ENCODE results near the gene SAPCD1.

The SAPCD1 gene

GRCh38 chr6:31758281-31758680 is 4.2 kb upstream of the SAPCD1 start:
- no peak for DNase-seq

- DNase-seq, result peak; percentile 13
These were observed 1.7 kb upstream of the SAPCD1 start for GRCh38 chr6:31760790-31761189.

GRCh38 chr6:31761343-31761742 is 1.1 kb upstream of the SAPCD1 start:
- DNase-seq, result no peak

- no peak for DNase-seq
These were observed 592 bp downstream of the SAPCD1 start for GRCh38 chr6:31762878-31763618.

- no peak for DNase-seq
These were observed 1.1 kb downstream of the SAPCD1 start for GRCh38 chr6:31763619-31763940.

- DNase-seq, result no peak
These were observed 1.7 kb downstream of the SAPCD1 start for GRCh38 chr6:31764198-31764597.

- no peak for DNase-seq
These were observed 3.1 kb downstream of the SAPCD1 start for GRCh38 chr6:31765559-31765909.

GRCh38 chr6:31765910-31766794 is 3.7 kb downstream of the SAPCD1 start:
- DNase-seq, result no peak

GRCh38 chr6:31767096-31767645 is 4.7 kb downstream of the SAPCD1 start:
- DNase-seq, result no peak

GRCh38 chr6:31768363-31769257 is 6.2 kb downstream of the SAPCD1 start:
- DNase-seq, result no peak

- DNase-seq, result peak; percentile 79
These were observed 7.4 kb downstream of the SAPCD1 start for GRCh38 chr6:31769684-31770371.

- no peak for DNase-seq
These were observed 8.4 kb downstream of the SAPCD1 start for GRCh38 chr6:31770860-31771259.

GRCh38 chr6:31771992-31772358 is 9.5 kb downstream of the SAPCD1 start:
- peak; percentile 27 for DNase-seq

GRCh38 chr6:31775184-31775583 is 12.7 kb downstream of the SAPCD1 start:
- no peak for DNase-seq

GRCh38 chr6:31775633-31776484 is 13.4 kb downstream of the SAPCD1 start:
- DNase-seq, result no peak

GRCh38 chr6:31776485-31776988 is 14.1 kb downstream of the SAPCD1 start:
- no peak for DNase-seq

- DNase-seq, result peak; percentile 76
These were observed 14.7 kb downstream of the SAPCD1 start, which contains the start of gene VWA7 for GRCh38 chr6:31776989-31777666. Gene VWA7, minus strand, starts transcription at chr6:31777328. Its CDS starts 549 bp downstream, at chr6:31776779.

- DNase-seq, result no peak
These were observed 15.2 kb downstream of the SAPCD1 start for GRCh38 chr6:31777667-31778050.

- no peak for DNase-seq
These were observed 15.7 kb downstream of the SAPCD1 start for GRCh38 chr6:31778193-31778592.

All from CD4-positive, alpha-beta T cell treated with Interleukin-6 for 4 hours (primary cell).